ES-I3 (cell line): ENCODE measurements around the gene NTRK2.

Source experiments
- H3K36me3 ChIP-seq: 2 replicates; pipeline ENCODE4 v1.6.1; 2013; ENCODE audit warnings: mild to moderate bottlenecking, low read length, control low read depth, moderate library complexity; ENCODE audit not compliant: insufficient read depth
- H3K4me1 ChIP-seq: 2 replicates; pipeline ENCODE4 v1.6.1; 2013; ENCODE audit warnings: mild to moderate bottlenecking, control low read depth, low read length; ENCODE audit not compliant: insufficient read depth
- H3K9ac ChIP-seq: 2 replicates; pipeline ENCODE4 v1.6.1; 2013; ENCODE audit warnings: low read depth, mild to moderate bottlenecking, low read length, moderate library complexity
- H3K9me3 ChIP-seq: 2 replicates; pipeline ENCODE4 v1.6.1; 2013; ENCODE audit warnings: mild to moderate bottlenecking, low read length, moderate library complexity; ENCODE audit not compliant: control insufficient read depth, insufficient read depth

The NTRK2 gene

DNA sequence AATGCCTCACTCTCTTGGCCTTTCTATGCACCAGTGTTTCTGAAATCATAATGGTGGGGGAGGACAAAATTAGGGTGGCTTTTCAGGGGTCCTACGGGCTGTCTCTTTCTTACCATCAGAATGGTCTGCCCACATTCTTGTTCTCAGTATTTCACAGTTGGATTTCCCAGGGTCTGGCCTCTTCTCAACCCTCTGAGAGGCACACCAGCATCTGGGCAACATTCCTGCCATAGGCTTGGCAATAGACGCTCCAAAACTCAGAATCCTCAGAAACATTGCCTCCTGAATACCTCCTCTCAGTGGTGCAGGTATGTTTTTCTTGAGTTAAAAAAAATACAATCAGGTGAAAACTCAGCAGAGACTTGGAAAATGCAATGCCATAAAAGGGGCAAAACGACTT, 358.3 kb downstream of the NTRK2 start:
- no peak overlapping the region for H3K9ac ChIP-seq
- H3K36me3 ChIP-seq = no peaks in the 10 kb centered on the region
- H3K9me3 ChIP-seq = no peaks in the 10 kb centered on the region
- no peaks in the 10 kb centered on the region for H3K4me1 ChIP-seq

DNA sequence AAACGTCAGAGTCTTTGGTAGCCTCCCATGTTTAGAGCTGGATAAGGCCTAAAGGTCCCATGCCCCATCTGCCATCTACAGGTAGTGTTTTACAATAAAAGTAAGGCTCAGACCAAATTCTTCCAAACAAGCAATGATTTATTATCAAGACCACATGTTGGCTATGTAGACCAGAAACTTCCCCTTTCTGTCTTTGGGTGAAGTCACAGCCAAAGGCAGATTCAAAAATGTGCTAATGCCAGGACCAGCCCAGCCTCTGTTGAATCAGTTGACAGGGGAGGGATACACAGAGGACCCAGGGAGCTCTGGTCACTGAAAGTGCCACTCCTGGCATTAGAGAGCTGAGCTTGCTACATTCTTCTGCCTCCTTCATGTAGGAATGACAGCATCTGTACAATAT, 360.8 kb downstream of the NTRK2 start:
- no peaks in the 10 kb centered on the region for H3K4me1 ChIP-seq
- H3K36me3 ChIP-seq = no peaks in the 10 kb centered on the region
- no peaks in the 10 kb centered on the region for H3K9me3 ChIP-seq
- H3K9ac ChIP-seq = no peak overlapping the region

DNA sequence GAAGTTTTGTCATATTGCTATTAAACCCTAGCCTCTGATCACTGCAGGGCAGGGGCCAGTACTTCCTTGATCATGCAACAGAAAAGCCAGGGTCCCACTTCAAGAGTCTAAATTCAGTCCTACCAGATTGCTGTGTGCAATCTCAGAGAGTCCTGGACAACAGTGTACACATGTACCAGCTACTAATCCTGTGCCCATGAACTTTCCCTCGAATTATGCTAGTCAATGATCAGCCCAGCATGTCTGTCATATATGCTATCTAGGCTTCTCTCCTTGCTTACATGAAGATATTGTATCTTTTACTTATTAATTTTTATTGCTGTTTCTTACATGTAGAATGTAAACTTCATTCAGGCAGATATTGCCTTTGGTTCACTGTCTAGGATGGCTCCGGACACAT, 367.0 kb downstream of the NTRK2 start:
- Histone ChIP-seq H3K9me3 (no peaks in the 10 kb centered on the region), H3K4me1 (no peaks in the 10 kb centered on the region), H3K9ac (no peak overlapping the region), H3K36me3 (no peaks in the 10 kb centered on the region)

GRCh38 chr9:85038061-85038460, 368.5 kb downstream of the NTRK2 start:
- H3K4me1 ChIP-seq = no peaks in the 10 kb centered on the region
- no peaks in the 10 kb centered on the region for H3K9me3 ChIP-seq
- no peak overlapping the region for H3K9ac ChIP-seq
- no peaks in the 10 kb centered on the region for H3K36me3 ChIP-seq

DNA sequence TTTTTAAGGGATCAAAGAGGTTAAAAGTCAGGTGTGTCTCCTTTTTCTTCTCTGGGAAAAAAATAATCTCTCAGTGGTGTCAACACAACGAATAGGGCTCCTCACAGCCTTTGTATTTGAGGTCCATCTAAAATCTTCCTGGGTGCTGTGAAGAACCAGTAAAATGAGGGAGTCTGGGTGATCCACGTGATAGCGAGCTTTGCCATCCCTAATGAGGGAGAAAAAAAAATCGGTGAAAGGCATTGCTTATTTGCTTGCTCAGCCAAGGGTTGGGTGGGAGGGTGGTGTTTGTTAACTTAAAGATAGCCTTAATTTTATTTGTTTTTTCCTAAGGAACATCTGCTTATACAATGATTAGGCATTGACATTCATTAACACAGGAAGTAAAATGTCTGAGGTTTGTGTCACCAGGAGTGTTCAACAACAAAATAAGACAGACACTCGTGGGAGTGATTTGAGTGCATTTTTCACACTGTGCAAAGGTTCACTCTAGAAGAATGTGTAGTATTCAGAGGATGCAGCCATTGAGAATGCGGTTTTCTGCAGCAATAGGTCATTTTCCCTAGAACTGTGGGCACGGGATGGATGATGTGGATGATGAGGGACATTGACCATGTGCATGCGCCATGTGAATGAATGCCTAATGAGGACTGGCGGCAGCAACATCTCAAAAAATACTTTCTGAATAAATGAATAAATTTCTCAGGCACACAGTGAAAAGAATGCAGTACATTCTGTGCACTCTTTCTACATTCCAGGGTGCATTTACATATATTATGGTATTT, 369.5 kb downstream of the NTRK2 start:
- Histone ChIP-seq H3K36me3 (no peaks in the 10 kb centered on the region), H3K9me3 (no peaks in the 10 kb centered on the region)

DNA sequence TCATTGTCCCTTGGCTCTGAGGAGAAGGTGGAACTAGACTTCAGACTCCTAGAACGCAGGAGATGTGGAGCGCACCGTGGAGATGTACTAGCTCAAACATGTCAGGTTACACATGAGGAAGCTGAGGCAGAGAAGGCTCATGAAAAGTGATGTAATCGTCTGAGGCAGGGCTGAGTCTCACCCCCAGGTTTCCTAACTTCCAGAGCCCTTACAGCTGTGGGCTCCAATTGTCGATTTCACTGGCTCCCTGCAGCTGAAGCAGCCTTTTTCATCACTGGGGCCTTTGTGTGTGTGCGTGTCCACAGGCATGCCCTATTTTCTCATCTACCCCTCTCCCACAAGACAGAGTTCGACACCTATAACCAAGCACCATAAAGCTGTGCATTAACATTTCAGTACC, 370.6 kb downstream of the NTRK2 start:
- Histone ChIP-seq H3K4me1 (no peaks in the 10 kb centered on the region), H3K36me3 (no peaks in the 10 kb centered on the region), H3K9ac (no peak overlapping the region), H3K9me3 (no peaks in the 10 kb centered on the region)

More for the DNA sequence above, 369.5 kb downstream of the NTRK2 start:
- no peak overlapping the region for H3K9ac ChIP-seq
- H3K4me1 ChIP-seq = no peaks in the 10 kb centered on the region

DNA sequence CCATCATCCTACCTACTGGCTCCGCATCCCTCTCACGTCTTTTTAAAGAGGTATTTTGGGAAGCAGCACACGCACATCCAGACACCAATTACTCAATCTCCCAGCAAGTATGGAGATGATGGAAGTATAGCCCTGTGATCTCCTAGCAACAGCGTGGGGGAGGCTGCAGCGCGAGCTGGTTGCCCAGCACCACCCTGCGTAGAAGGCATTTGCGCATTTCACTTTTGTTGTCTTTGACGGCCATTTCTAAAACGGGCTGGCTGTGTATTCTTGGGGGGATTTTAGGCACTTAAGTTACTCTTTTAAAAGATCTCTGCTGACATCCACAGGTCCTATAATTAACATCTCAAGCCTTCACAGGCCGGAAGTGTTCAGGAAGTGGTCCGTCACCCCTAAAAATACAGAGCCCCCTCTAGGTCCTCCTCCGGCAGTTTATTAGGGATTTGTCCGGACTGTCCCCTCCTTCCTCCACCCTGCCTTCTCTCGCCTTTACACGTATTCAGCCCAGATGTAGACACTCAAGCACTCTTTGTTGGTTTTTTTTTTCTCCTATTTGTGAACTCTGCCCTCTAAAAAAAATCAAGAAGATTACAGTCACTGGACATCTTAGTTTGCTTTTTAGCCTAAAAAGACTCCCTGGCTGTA, 371.4 kb downstream of the NTRK2 start:
- Histone ChIP-seq H3K36me3 (no peaks in the 10 kb centered on the region), H3K9ac (no peak overlapping the region), H3K9me3 (no peaks in the 10 kb centered on the region), H3K4me1 (no peaks in the 10 kb centered on the region)

DNA sequence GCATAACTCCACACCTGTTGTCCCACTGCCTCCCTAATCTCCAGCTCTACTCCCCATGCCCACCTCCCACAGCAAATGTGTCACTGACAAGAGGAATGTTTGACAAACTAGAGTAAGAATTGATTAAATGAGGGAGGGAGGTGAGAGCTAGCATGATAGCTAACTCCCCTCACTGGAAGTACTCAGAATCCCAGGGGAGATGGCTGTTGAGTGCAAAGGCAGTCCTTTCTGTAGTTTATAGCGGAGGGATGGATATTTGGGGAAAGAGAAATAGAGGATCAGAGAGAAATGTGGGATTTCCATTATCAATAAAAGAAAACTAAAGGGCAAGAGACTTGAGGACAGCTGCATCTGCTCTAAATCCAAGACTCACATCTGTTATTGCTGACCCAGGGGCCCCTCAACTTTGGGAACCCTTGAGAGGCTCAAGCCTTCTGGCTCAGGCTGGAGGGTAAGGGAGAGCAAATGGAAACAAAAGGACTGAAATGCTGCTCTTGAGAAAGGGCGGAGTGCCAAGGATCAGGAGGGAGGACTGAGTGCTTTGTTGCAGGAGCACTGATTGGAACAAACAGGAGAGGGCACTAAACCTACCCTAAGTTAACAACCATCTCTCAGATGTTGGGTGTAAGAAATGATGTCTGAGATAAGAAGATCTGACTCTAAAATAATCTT, 372.1 kb downstream of the NTRK2 start:
- Histone ChIP-seq H3K9me3 (no peaks in the 10 kb centered on the region), H3K9ac (no peak overlapping the region), H3K4me1 (no peaks in the 10 kb centered on the region), H3K36me3 (no peaks in the 10 kb centered on the region)

GRCh38 chr9:85042981-85043647, 373.6 kb downstream of the NTRK2 start:
- Histone ChIP-seq H3K9ac (no peak overlapping the region), H3K9me3 (no peaks in the 10 kb centered on the region), H3K4me1 (no peaks in the 10 kb centered on the region), H3K36me3 (no peaks in the 10 kb centered on the region)

GRCh38 chr9:85045271-85045670, 375.7 kb downstream of the NTRK2 start:
- H3K36me3 ChIP-seq = no peaks in the 10 kb centered on the region
- H3K9ac ChIP-seq = no peak overlapping the region
- H3K4me1 ChIP-seq = no peaks in the 10 kb centered on the region
- H3K9me3 ChIP-seq = no peaks in the 10 kb centered on the region

- H3K4me1 ChIP-seq = no peaks in the 10 kb centered on the region
- H3K36me3 ChIP-seq = no peaks in the 10 kb centered on the region
- no peaks in the 10 kb centered on the region for H3K9me3 ChIP-seq
- H3K9ac ChIP-seq = no peak overlapping the region
These were observed 376.9 kb downstream of the NTRK2 start for GRCh38 chr9:85046475-85046874.

GRCh38 chr9:85053206-85053786, 383.8 kb downstream of the NTRK2 start:
- H3K9me3 ChIP-seq = no peaks in the 10 kb centered on the region
- no peak overlapping the region for H3K9ac ChIP-seq
- no peaks in the 10 kb centered on the region for H3K4me1 ChIP-seq
- H3K36me3 ChIP-seq = no peaks in the 10 kb centered on the region

DNA sequence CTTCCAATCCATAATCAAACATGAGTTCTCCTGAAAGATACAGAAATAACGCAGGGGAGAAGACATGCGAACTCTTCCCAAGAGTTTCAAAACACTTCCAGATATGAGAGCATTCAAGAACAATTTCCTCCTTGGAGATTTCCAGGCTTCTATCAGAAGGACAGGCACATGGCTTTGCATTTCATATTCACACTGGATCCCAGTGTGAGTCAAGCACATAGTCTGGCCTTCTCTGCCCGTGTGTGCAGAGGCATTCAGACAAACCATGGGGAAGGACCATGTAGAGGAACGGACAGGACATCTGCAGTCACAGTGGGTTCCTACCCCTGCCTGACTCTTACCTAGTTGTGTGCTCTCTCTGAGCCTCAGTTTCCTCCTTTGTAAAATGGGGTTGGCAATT, 384.5 kb downstream of the NTRK2 start:
- Histone ChIP-seq H3K9me3 (no peaks in the 10 kb centered on the region), H3K36me3 (no peaks in the 10 kb centered on the region), H3K4me1 (no peaks in the 10 kb centered on the region), H3K9ac (no peak overlapping the region)

GRCh38 chr9:85055506-85056202, 386.1 kb downstream of the NTRK2 start:
- no peaks in the 10 kb centered on the region for H3K4me1 ChIP-seq
- H3K9me3 ChIP-seq = no peaks in the 10 kb centered on the region
- no peak overlapping the region for H3K9ac ChIP-seq
- no peaks in the 10 kb centered on the region for H3K36me3 ChIP-seq
